NCI-H2171 (cell line): Measurements from ENCODE around the gene BHLHA15.
A peak's percentile ranks its signal among the peaks of the same experiment; 100 is the strongest.
"Not testable (repeated sequence)": the region's sequence is repeated elsewhere in the genome, so short reads cannot be mapped to it uniquely, and the experiment has no call there.

ENCODE experiments used
- DNase-seq: peaks from one replicate; lab custom pipeline; 2025; lab: John Stamatoyannopoulos, UW

The BHLHA15 gene

GRCh38 chr7:98210513-98211220, 572 bp upstream of the BHLHA15 start:
- peak; percentile 67 for DNase-seq

DNA sequence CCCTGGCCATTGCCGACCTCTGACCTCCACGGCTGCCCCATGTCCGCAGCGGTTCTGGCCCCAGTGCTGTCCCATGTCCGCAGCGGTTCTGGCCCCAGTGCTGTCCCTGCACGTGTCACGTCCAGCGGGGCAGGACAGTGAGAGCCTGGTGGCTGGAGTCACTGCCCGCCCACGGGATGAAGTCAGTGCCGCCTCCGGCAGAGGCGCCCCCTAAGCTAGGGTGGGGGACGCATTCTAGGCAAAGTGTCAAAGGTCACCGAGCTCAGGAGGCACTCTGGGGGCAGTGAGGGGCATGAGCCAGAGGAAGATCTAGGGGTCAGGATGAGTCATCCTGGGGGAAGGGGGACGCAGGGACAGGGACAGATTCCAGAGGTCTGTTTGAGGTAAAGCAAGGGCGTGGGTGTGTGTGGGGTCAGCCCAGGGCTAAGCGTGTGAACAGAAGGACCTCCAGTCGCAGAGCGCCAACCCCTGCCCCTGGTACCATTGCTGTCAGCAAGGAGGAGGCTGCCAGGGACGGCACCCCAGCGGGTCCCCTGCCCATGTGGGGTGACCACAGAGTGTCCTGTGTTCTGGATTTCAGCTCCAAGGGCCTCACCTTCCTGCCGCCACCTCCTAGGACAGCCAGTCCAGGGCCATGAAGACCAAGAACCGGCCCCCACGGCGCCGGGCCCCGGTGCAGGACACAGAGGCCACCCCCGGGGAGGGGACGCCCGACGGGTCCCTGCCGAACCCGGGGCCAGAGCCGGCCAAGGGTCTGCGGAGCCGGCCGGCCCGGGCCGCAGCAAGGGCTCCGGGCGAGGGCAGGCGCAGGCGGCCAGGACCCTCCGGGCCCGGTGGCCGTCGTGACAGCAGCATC, 665 bp downstream of the BHLHA15 start:
- DNase-seq: no peak

DNA sequence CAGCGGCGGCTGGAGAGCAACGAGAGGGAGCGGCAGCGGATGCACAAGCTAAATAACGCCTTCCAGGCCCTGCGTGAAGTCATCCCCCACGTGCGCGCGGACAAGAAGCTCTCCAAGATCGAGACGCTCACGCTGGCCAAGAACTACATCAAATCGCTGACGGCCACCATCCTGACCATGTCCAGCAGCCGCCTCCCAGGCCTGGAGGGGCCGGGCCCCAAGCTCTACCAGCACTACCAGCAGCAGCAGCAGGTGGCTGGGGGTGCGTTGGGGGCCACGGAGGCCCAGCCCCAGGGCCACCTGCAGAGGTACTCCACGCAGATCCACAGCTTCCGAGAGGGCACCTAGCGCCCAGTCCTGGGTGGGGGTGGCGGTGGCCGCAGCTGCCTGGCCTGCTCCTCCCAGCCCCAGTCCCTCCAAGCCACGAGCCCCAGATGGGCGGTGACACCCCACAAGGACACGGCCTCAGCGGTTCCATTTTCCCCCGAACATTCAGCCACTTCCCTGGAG, 1.3 kb downstream of the BHLHA15 start:
- DNase-seq: no peak

DNA sequence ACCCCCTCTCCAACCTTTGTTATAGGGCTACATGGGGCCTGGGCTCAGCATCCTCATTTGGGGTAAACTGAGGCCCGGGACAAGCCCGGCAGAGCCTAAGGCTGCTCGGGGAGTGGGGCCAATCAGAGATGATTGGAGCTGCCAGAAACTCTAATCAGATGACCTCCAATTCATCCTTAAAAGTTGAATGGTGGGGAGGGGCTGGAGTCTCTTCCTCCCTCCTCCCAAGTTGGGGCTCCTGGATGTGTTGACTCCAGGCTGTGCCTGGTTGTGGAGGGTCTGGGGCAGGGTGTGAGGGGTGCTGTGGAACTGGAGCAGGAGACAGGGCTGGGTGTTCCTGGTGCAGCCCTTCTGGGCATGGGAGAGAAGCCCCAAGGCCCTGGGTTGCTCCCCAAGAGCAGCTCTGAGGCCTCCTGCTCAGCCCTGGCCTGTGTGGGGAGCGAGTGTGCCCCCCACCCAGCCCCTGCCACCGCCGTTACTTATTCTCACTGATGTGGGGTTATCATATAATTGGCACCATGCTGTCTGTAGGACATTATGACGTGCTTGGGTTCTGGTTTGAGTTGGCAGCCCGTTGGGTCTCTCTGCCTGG, 2.2 kb downstream of the BHLHA15 start:
- no peak for DNase-seq

GRCh38 chr7:98213888-98214810, 2.9 kb downstream of the BHLHA15 start:
- no peak for DNase-seq

DNA sequence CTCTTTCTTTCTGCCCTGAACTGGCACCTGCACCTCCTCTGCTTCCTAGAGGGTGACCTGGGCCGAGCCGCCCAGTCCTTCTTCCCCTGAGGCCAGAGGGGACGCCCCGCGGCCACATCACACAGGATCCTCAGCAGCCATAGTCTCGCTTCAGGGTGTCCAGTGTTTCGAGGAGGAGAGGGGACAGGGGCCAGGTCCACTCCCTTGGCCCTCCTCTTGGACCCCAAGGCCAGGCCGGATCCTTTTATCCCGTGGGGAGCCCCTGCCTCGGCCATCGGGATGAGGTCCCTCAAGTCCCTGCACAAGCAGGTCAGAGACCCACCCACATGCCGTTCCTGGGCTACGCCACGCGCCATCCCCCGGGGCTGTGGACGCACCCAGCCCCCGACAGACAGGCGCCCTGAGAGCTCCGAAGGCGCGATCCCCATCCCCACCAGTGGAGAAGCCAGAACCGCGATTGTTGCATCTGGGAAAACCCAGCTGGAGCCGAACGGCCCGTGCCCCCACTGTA, 3.6 kb downstream of the BHLHA15 start:
- DNase-seq: no peak

GRCh38 chr7:98215561-98216495, 4.6 kb downstream of the BHLHA15 start:
- DNase-seq: no peak

- DNase-seq: no peak
Observed at GRCh38 chr7:98216941-98217622, 5.8 kb downstream of the BHLHA15 start.

DNA sequence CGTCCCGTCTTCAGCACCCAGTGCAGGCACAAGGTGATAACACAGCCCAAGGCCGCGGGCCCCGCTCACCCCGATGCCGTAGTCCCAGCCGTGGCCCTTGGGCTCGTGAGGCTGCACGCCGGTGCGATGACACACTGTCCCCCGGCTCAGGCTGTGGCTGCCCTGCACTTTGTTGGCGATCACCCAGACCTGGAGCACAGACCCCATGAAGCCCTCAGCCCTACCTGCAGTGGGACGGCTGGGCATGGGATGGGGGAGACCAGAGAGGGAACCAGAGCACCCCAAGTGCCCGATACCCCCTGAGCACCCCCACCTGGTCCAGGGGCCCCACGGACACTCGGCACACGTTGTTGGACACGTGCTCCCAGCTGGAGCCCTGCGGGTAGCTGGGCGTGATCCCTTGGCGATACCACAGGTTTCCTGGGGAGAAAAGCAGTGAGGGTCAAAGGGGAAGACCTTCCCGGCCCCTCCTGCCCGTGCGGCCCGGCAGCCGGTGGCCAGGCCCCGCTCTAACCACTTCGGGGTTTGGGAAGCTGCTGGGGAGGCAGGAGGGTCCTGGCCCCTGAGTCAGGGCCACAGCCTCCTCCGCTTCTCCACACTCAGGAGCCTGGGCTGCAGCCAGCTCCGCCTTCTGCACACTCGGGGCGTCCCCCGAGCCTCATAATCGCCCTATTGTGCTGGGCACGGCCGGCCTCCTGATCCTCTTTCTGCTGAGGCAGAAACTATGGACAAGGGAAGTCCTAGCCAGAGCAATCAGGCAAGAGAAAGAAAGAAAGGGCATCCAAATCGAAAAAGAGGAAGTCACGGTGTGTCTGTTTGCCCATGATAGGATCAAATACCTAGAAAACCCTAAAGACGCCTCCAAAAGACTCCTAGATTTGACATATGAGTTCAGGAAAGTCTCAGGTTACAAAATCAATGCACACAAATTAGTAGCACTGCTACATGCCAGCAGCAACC, 6.7 kb downstream of the BHLHA15 start:
- DNase-seq: peak; percentile 24

GRCh38 chr7:98219382-98219781, 8.1 kb downstream of the BHLHA15 start:
- not testable (repeated sequence) for DNase-seq

GRCh38 chr7:98221611-98222532, 10.6 kb downstream of the BHLHA15 start:
- DNase-seq: no peak

DNA sequence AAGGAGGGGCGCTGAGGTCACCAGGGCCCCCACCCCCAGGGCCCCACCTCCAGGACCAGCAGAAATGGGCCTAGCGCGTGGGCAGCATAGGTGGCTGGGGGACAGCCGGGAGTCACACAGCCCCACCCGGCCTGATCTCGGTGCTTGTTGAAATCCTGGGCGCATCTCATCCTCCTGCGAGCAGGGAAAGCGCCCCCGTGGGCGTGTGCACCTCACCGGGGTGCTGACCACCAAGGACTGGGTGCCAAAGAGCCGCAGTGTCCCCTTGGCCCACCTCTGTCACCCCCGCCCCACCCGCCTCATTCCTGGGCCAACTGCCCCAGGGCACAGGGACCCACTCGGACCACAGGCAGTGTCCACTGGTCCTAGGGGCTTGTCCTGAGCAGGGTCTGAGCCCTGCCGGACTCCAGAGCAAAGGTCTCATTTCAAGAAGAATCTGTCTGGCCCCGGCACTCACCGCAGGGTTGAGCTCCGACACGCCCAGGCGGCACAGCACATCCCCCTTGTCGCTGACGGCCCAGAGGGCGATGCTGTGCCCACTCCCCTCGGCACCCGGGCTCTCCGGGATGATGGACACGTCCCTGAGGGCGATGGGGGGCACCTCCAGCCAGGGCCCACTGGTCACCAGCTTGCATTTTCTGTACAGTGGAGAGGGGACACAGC, 11.4 kb downstream of the BHLHA15 start:
- no peak for DNase-seq

DNA sequence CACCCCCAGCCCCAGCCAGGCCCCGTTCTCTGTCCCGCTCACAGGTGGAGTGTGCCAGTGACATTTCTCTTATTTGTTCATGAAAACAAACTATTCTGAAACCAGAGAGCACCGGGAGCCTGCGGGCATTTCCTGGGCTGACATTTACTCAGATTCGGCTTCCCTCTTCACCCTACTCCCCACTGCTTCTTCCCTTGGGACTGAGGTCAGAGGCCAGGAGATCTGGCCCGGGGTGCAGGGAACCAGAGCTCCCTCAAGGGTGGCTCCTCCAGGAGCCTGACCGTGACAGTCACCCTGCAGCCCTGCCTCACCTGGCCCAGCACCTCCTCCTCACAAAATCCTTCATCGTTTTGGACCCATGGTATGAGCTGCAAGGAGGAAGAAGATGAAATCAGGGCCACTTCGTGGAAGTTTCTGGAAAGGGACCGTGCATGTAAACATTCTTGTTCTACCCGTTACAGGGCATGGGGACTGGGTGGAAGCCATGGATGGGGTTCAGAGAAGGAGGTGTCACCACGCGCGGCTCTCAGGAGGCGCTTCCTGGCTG, 12.2 kb downstream of the BHLHA15 start:
- DNase-seq: no peak

- DNase-seq: no peak
Observed at GRCh38 chr7:98223898-98224700, 12.9 kb downstream of the BHLHA15 start.

DNA sequence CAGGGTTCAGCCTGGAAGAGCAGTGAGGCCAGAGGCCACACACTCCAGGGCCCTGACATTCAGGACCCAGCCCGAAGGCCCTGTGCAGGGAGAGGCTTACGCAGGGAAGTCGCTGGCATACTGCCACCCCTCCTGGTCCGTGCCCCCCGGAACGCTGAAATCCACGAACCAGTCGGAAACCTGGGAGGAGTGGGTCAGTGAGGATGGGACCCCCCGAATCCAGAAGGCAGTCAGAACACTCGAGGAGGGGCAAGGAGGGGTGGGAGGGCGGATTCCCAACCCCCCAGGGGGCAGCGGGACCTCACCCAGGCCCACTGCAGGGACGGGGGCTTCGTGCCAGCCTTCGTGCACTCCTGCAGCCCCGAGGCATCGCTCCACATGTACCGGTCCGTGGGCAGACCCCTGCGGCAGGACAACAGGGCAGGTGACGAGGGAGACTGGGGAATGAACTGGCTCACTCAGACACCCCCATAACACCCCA, 13.5 kb downstream of the BHLHA15 start:
- DNase-seq: no peak
